K562 (cell line): ENCODE data around the gene SLC27A6. TPM values are rescaled to one million over a fixed set of nuclear protein-coding genes. Genes with fewer than 3 reads are reported as not detected.

Experiments
- ATAC-seq: fragments of 200-7000 bp; cut with Tn5 transposase; 3 replicates; pipeline ENCODE4 v1.9.1; 2020; ENCODE audit warnings: moderate library complexity
- BruUV-seq: library from RNA; stranded (reverse); fragments of 400-500 nt; replicated peaks from 2 replicates; lab custom pipeline; 2021; lab: Mats Ljungman, UMichigan
- CTCF ChIA-PET: fragments of 300-600 bp; formaldehyde crosslinking; extraction: SDS; loops from one replicate; lab custom pipeline; 2021; ENCODE audit warnings: low intra/inter-chr PET ratio; lab: Yijun Ruan, JAX
- POLR2A ChIA-PET: fragments of 300-600, 350-650 bp; sonication (Branson Sonifier 250); formaldehyde crosslinking; extraction: SDS; loops from one replicate; lab custom pipeline; 2021; ENCODE audit warnings: antibody characterized with exemption, inconsistent platforms; lab: Yijun Ruan, JAX
- DNase-seq, 4 experiments: peaks; one replicate each; pipeline versions ENCODE4 v3.0.0 to v3.0.0-alpha.2; 2011 to 2018; ENCODE audit warnings: low spot score in 3 of 4, mixed read lengths in 3 of 4; ENCODE audit errors: extremely low read depth in 1 of 4
- FAIRE-seq: peaks from 2 replicates; lab custom pipeline; 2011; peaks lifted over from hg19 to GRCh38; lab: Jason Lieb, UNC
- H2AFZ ChIP-seq: 2 replicates; pipeline ENCODE4 v1.6.0; 2011; ENCODE audit warnings: low read depth, low read length, control low read depth, inconsistent platforms
- H3K27ac ChIP-seq: fragments of 200-600 bp; 3 replicates; pipeline ENCODE4 v1.8.0; 2011; ENCODE audit warnings: low read depth, mild to moderate bottlenecking, control low read depth, inconsistent platforms, low read length, moderate library complexity, mixed read lengths; ENCODE audit errors: extremely low read depth
- H3K27me3 ChIP-seq, 2 experiments: fragments of 300-600 bp in 1 of 2; 2 replicates in 1 of 2; 3 replicates in 1 of 2; pipeline versions ENCODE4 v1.6.0 to v1.8.0; 2011; ENCODE audit warnings: inconsistent platforms in 2 of 2, low read length in 2 of 2, mild to moderate bottlenecking in 1 of 2, mixed read lengths in 1 of 2, moderate library complexity in 1 of 2; ENCODE audit not compliant: control insufficient read depth in 2 of 2, insufficient read depth in 2 of 2
- H3K36me3 ChIP-seq: fragments of 300-600 bp; 3 replicates; pipeline ENCODE4 v1.8.0; 2011; ENCODE audit warnings: mild to moderate bottlenecking, low read length, inconsistent platforms; ENCODE audit not compliant: control insufficient read depth, insufficient read depth
- H3K4me1 ChIP-seq, 2 experiments: fragments of 200-600 bp in 1 of 2; replicated peaks in 1 of 2; 2 replicates in 1 of 2; 3 replicates in 1 of 2; pipeline versions ENCODE4 v1.5.1 to v1.8.0; 2011; ENCODE audit warnings: inconsistent platforms in 2 of 2, low read length in 2 of 2, mild to moderate bottlenecking in 1 of 2, mixed read lengths in 1 of 2, moderate library complexity in 1 of 2; ENCODE audit not compliant: control insufficient read depth in 2 of 2, insufficient read depth in 2 of 2
- H3K4me2 ChIP-seq: 2 replicates; pipeline ENCODE4 v1.6.1; 2011; ENCODE audit warnings: low read length, control low read depth, inconsistent platforms, mixed read lengths; ENCODE audit not compliant: insufficient read depth
- H3K4me3 ChIP-seq: fragments of 200-600 bp; sonication (generic), shearing (Covaris generic); 2 replicates; pipeline ENCODE4 v1.5.1; 2016; ENCODE audit warnings: control low read depth, inconsistent platforms
- H3K79me2 ChIP-seq: fragments of 200-600 bp; 3 replicates; pipeline ENCODE4 v1.8.0; 2011; ENCODE audit warnings: low read length, inconsistent platforms; ENCODE audit not compliant: control insufficient read depth, insufficient read depth
- H3K9ac ChIP-seq, 2 experiments: 2 replicates each; pipeline versions ENCODE4 v1.6.0 to v1.6.1; 2011; ENCODE audit warnings: low read depth in 2 of 2, low read length in 2 of 2, control low read depth in 1 of 2, inconsistent platforms in 1 of 2, mild to moderate bottlenecking in 1 of 2, mixed read lengths in 1 of 2; ENCODE audit not compliant: insufficient read depth in 1 of 2
- H3K9me1 ChIP-seq: one replicate; pipeline ENCODE4 v1.6.0; 2011; ENCODE audit warnings: inconsistent platforms, mild to moderate bottlenecking, low read length, moderate library complexity; ENCODE audit not compliant: control insufficient read depth, insufficient read depth
- H3K9me3 ChIP-seq: replicated peaks from 2 replicates; pipeline ENCODE4 v1.5.1; 2011; ENCODE audit warnings: low read depth, low read length, inconsistent platforms; ENCODE audit not compliant: control insufficient read depth, insufficient read depth
- H4K20me1 ChIP-seq: replicated peaks from 2 replicates; pipeline ENCODE4 v1.6.1; 2011; ENCODE audit warnings: low read length, inconsistent platforms, mixed read lengths; ENCODE audit not compliant: control insufficient read depth, insufficient read depth
- ATF2 ChIP-seq: sonication (generic); formaldehyde crosslinking; IDR thresholded peaks from 2 replicates; pipeline ENCODE4 v1.8.1; 2022; ENCODE audit warnings: missing genetic modification reagents
- HDAC2 ChIP-seq: fragments of 450-650 bp; IDR thresholded peaks from 2 replicates; pipeline ENCODE4 v1.6.1; 2016; ENCODE audit warnings: mild to moderate bottlenecking
- NCOA4 ChIP-seq: fragments of 450-650 bp; IDR thresholded peaks from 2 replicates; pipeline ENCODE4 v1.6.1; 2018; ENCODE audit warnings: mild to moderate bottlenecking; ENCODE audit not compliant: partially characterized antibody
- OTX1 ChIP-seq: fragments of 450-650 bp; formaldehyde crosslinking; IDR thresholded peaks from 2 replicates; pipeline ENCODE4 v1.4.0; 2022; ENCODE audit warnings: mild to moderate bottlenecking
- PCBP2 ChIP-seq: fragments of 200-400 bp; formaldehyde crosslinking; IDR thresholded peaks from 2 replicates; pipeline ENCODE4 v1.6.1; 2018; ENCODE audit warnings: low read length, low read depth, mild to moderate bottlenecking, moderate library complexity; ENCODE audit not compliant: poor library complexity, severe bottlenecking
- SAFB2 ChIP-seq: fragments of 200-400 bp; formaldehyde crosslinking; IDR thresholded peaks from 2 replicates; pipeline ENCODE4 v1.6.1; 2018; ENCODE audit warnings: borderline replicate concordance, low read length, low read depth, moderate library complexity; ENCODE audit not compliant: severe bottlenecking
- STAT6 ChIP-seq: sonication (generic); formaldehyde crosslinking; IDR thresholded peaks from 2 replicates; pipeline ENCODE4 v1.8.1; 2023; ENCODE audit warnings: mild to moderate bottlenecking, missing genetic modification reagents
- YY1 ChIP-seq, 3 experiments: IDR thresholded peaks; 2 replicates each; pipeline ENCODE4 v1.6.1; 2011; ENCODE audit warnings: low read length in 2 of 3, mild to moderate bottlenecking in 2 of 3, moderate library complexity in 2 of 3, borderline replicate concordance in 1 of 3, control low read depth in 1 of 3, low read depth in 1 of 3; ENCODE audit not compliant: insufficient read depth in 3 of 3, insufficient replicate concordance in 2 of 3, control insufficient read depth in 1 of 3, insufficient read length in 1 of 3; ENCODE audit errors: extremely low read depth in 1 of 3
- ZNF146 ChIP-seq: IDR thresholded peaks from one replicate; pipeline ENCODE4 v1.6.1; 2018; ENCODE audit warnings: missing compliant biosample characterization; ENCODE audit not compliant: unreplicated experiment
- ZNF699 ChIP-seq: fragments of 250-450 bp; sonication (Bioruptor Pico); IDR thresholded peaks from 2 replicates; pipeline ENCODE4 v1.8.0; 2021; ENCODE audit warnings: mild to moderate bottlenecking, moderate library complexity; ENCODE audit not compliant: insufficient replicate concordance
- WGBS: fragments of 100-300 bp; shearing (Covaris generic); methylation state at CpG from one replicate; pipeline ENCODE4 v1.1.6; 2016; ENCODE audit warnings: low coverage, mixed read lengths; ENCODE audit not compliant: insufficient coverage; ENCODE audit errors: missing lambda C conversion rate; 5-methylcytosine and 5-hydroxymethylcytosine counted together
- in situ Hi-C: fragments of 300-500 bp; cut with MboI; formaldehyde crosslinking; loops from 4 replicates; pipeline ENCODE4 v1.15.0; 2018; ENCODE audit warnings: inconsistent platforms, mixed read lengths
- intact Hi-C: fragments of 100-400 bp; cut with micrococcal nuclease; formaldehyde crosslinking; loops from 2 replicates; pipeline ENCODE4 v1.14.2; 2022
- polyA plus RNA-seq, 8 experiments: library from polyadenylated mRNA; depleted of rRNA in 4 of 8; stranded (reverse) in 5 of 8; unstranded in 3 of 8; fragments of >200 nt; fragmentation: Nextera tagmentation in 2 of 8; fragmentation: Illumina TruSeq in 1 of 8; extraction: Ambion mirVana in 2 of 8; extraction: Trizol in 1 of 8; gene quantifications; 2 replicates each; pipeline versions ENCODE4 v1.2.1 to v1.2.3, GENCODE V29; 2011 to 2014; ENCODE audit warnings: inconsistent platforms in 1 of 8, missing spikeins in 1 of 8
- total RNA-seq, 7 experiments: library from RNA; depleted of rRNA in 6 of 7; stranded (reverse); fragments of >200 nt in 6 of 7; fragmentation: Illumina TruSeq in 2 of 7; extraction: Trizol in 2 of 7; gene quantifications; 2 replicates each; pipeline versions ENCODE4 v1.2.1 to v1.2.3, GENCODE V29; 2011 to 2021; ENCODE audit warnings: low replicate concordance in 1 of 7
- TF ChIP-seq, protein P1 (sequence below): sonication (generic); formaldehyde crosslinking; IDR thresholded peaks from 2 replicates; pipeline ENCODE4 v1.8.0; 2022; ENCODE audit warnings: missing genetic modification reagents, mild to moderate bottlenecking, borderline replicate concordance
- TF ChIP-seq, protein P2 (sequence below): fragments of 450-650 bp; IDR thresholded peaks from 2 replicates; pipeline ENCODE4 v1.6.1; 2017; ENCODE audit warnings: antibody characterized with exemption, mild to moderate bottlenecking

The SLC27A6 gene
- total and polyA plus RNA-seq, 9 of the 15 experiments (the other 6 are each of a cell fraction or from before 2014, with no cell fraction given) = 0.56 to 1.9 (median 1.2) TPM

DNA sequence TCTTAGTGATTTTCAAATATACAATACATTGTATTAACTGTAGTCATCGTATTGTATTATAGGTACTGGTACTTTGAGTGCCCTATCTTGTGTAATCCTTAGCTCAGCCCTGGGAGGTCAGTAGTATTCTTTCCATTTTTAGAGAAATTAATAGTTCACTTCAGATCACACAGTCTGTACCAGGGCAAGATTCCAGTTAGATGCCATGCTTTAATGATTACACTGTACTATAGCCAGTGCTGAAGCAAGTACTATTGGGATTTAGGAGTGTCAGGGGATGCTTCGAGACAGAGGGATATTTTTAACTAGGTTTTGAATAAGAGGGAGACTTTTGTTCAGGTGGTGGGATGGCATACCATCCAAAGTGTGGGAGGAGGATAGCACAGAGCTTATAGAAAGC, 41.0 kb upstream of the SLC27A6 start:
- Histone ChIP-seq H3K9me1 (no peaks in the 10 kb centered on the region), H3K9me3 (no peaks in the 10 kb centered on the region), H3K4me3 (no peak overlapping the region), H3K79me2 (no peaks in the 10 kb centered on the region), H2AFZ (no peak overlapping the region), H4K20me1 (no peaks in the 10 kb centered on the region), H3K36me3 (no peaks in the 10 kb centered on the region), H3K27ac (no peak overlapping the region), H3K4me2 (no peak overlapping the region), H3K9ac (no peak overlapping the region), H3K27me3 (no peaks in the 10 kb centered on the region), H3K4me1 (no peaks in the 10 kb centered on the region)
- DNase-seq = no peak
- no peak for FAIRE-seq
- intact Hi-C loops (no loop called here), in situ Hi-C loops (loop anchor here (25.0 kb wide), 1 partner anchor 213 kb away; no protein-coding TSS in a partner anchor)
- no peak for ATAC-seq
- ChIA-PET CTCF (no interaction called here), POLR2A (no interaction called here)
- 0% methylated on average over 2 of the region's 2 CpGs for WGBS
- BruUV-seq = no TSS peak
- no peak for TF ChIP-seq NCOA4
- no peak for TF ChIP-seq STAT6 (CRISPR knock-in tag)
- TF ChIP-seq, protein P1, sequence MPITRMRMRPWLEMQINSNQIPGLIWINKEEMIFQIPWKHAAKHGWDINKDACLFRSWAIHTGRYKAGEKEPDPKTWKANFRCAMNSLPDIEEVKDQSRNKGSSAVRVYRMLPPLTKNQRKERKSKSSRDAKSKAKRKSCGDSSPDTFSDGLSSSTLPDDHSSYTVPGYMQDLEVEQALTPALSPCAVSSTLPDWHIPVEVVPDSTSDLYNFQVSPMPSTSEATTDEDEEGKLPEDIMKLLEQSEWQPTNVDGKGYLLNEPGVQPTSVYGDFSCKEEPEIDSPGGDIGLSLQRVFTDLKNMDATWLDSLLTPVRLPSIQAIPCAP (CRISPR knock-in tag) = no peak
- TF ChIP-seq ZNF146 (CRISPR knock-in tag) = no peak
- no peak for TF ChIP-seq YY1 (IDR thresholded peaks at IDR 0.05; ENCODE audit: borderline replicate concordance in 1 of 3, control insufficient read depth in 1 of 3, extremely low read depth in 1 of 3, insufficient read depth in 3 of 3, insufficient read length in 1 of 3, insufficient replicate concordance in 2 of 3, low read depth in 1 of 3, low read length in 2 of 3)
- no peak for TF ChIP-seq HDAC2
- TF ChIP-seq SAFB2 = no peak
- no peak for TF ChIP-seq PCBP2
- TF ChIP-seq, protein P2, sequence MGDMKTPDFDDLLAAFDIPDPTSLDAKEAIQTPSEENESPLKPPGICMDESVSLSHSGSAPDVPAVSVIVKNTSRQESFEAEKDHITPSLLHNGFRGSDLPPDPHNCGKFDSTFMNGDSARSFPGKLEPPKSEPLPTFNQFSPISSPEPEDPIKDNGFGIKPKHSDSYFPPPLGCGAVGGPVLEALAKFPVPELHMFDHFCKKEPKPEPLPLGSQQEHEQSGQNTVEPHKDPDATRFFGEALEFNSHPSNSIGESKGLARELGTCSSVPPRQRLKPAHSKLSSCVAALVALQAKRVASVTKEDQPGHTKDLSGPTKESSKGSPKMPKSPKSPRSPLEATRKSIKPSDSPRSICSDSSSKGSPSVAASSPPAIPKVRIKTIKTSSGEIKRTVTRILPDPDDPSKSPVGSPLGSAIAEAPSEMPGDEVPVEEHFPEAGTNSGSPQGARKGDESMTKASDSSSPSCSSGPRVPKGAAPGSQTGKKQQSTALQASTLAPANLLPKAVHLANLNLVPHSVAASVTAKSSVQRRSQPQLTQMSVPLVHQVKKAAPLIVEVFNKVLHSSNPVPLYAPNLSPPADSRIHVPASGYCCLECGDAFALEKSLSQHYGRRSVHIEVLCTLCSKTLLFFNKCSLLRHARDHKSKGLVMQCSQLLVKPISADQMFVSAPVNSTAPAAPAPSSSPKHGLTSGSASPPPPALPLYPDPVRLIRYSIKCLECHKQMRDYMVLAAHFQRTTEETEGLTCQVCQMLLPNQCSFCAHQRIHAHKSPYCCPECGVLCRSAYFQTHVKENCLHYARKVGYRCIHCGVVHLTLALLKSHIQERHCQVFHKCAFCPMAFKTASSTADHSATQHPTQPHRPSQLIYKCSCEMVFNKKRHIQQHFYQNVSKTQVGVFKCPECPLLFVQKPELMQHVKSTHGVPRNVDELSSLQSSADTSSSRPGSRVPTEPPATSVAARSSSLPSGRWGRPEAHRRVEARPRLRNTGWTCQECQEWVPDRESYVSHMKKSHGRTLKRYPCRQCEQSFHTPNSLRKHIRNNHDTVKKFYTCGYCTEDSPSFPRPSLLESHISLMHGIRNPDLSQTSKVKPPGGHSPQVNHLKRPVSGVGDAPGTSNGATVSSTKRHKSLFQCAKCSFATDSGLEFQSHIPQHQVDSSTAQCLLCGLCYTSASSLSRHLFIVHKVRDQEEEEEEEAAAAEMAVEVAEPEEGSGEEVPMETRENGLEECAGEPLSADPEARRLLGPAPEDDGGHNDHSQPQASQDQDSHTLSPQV = no peak
- no peak for TF ChIP-seq OTX1 (CRISPR knock-in tag)
- no peak for TF ChIP-seq ZNF699 (CRISPR knock-in tag)
- TF ChIP-seq ATF2 (CRISPR knock-in tag) = no peak
